DOHH2 (cell line): ENCODE results near the gene ENDOU.

Source experiments
- H3F3A ChIP-seq: fragments of 200-600 bp; sonication (generic), shearing (Covaris generic); 2 replicates; pipeline ENCODE4 v1.6.0; 2016; ENCODE audit warnings: antibody characterized with exemption, mild to moderate bottlenecking; ENCODE audit not compliant: control insufficient read depth, insufficient read depth
- H3K27ac ChIP-seq: fragments of 200-600 bp; sonication (generic); 2 replicates; pipeline ENCODE4 v1.5.1; 2014; ENCODE audit warnings: low read depth, mild to moderate bottlenecking, low read length, moderate library complexity
- H3K27me3 ChIP-seq: fragments of 200-600 bp; sonication (generic); 2 replicates; pipeline ENCODE4 v1.6.1; 2014; ENCODE audit warnings: mild to moderate bottlenecking, low read length, mixed read lengths; ENCODE audit not compliant: control insufficient read depth
- H3K36me3 ChIP-seq: fragments of 200-600 bp; sonication (generic); 2 replicates; pipeline ENCODE4 v1.6.1; 2014; ENCODE audit warnings: mild to moderate bottlenecking, low read length, moderate library complexity, mixed read lengths; ENCODE audit not compliant: control insufficient read depth
- H3K4me1 ChIP-seq: fragments of 200-600 bp; sonication (generic); 2 replicates; pipeline ENCODE4 v1.6.1; 2014; ENCODE audit warnings: mild to moderate bottlenecking, low read length, mixed read lengths; ENCODE audit not compliant: control insufficient read depth
- H3K4me2 ChIP-seq: fragments of 200-600 bp; sonication (generic); 2 replicates; pipeline ENCODE4 v1.6.0; 2014; ENCODE audit warnings: mild to moderate bottlenecking, low read length, moderate library complexity
- H3K4me3 ChIP-seq: fragments of 200-600 bp; sonication (generic); 2 replicates; pipeline ENCODE4 v1.5.1; 2014; ENCODE audit warnings: mild to moderate bottlenecking, low read length, mixed read lengths
- H3K79me2 ChIP-seq: fragments of 200-600 bp; sonication (generic); 2 replicates; pipeline ENCODE4 v1.6.1; 2014; ENCODE audit warnings: mild to moderate bottlenecking, low read length, mixed read lengths; ENCODE audit not compliant: control insufficient read depth
- H3K9me2 ChIP-seq: fragments of 200-600 bp; sonication (generic); replicated peaks from 2 replicates; pipeline ENCODE4 v1.6.1; 2014; ENCODE audit warnings: mild to moderate bottlenecking, low read length, mixed read lengths; ENCODE audit not compliant: control insufficient read depth
- H3K9me3 ChIP-seq: fragments of 200-600 bp; sonication (generic); 2 replicates; pipeline ENCODE4 v1.6.1; 2014; ENCODE audit warnings: antibody characterized with exemption, low read length, mixed read lengths; ENCODE audit not compliant: control insufficient read depth, insufficient read depth
- H4K20me1 ChIP-seq: fragments of 200-600 bp; sonication (generic); 2 replicates; pipeline ENCODE4 v1.6.0; 2014; ENCODE audit warnings: low read depth, mild to moderate bottlenecking, antibody characterized with exemption, low read length, moderate library complexity; ENCODE audit not compliant: control insufficient read depth, insufficient read depth
- EZH2phosphoT487 ChIP-seq: fragments of 200-600 bp; sonication (generic); IDR thresholded peaks from 2 replicates; pipeline ENCODE4 v1.6.1; 2017; ENCODE audit warnings: borderline replicate concordance, mild to moderate bottlenecking, antibody characterized with exemption, low read length, moderate library complexity, mixed read lengths
- TF ChIP-seq, protein P1 (sequence below): fragments of 200-600 bp; sonication (generic); IDR thresholded peaks from one replicate; pipeline ENCODE4 v1.5.1; 2014; ENCODE audit warnings: antibody characterized with exemption, mild to moderate bottlenecking, low read depth, low read length; ENCODE audit not compliant: poor library complexity, severe bottlenecking

The ENDOU gene

DNA sequence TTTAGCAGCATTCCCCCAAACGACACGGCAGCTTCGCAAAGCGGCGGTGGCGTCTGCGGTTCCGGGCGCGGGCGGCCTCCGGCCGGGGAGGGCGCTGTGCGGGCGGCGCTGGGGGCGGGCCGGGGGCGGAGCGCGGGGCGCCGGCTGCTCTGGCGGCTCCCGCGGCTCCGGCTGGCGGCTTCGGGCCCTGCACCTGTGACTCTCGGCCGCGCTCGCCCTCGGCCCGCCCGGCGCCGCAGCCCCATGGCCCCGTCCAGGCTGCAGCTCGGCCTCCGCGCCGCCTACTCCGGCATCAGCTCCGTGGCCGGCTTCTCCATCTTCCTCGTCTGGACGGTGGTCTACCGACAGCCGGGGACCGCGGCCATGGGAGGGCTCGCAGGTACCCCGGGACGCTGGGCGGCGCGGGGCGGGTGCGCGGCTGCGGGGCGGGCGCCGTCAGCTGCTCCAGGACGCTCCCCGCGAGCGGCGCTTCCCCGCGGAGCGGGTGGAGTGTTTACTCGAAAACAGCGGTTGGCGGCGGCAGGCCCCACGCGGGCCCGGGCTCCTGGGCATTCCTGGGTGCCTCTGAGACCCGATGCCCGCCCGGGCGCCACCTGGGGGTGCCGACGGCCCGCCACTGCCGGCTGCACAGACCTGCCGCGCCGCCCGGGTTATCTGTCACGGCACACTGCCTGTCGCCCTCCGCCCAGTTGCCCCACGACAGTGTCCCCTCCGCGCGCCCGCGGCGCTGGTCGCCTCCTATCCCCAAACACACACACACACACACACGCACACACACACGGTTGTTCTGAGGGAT, 48.0 kb upstream of the ENDOU start, which contains the start of gene SLC48A1:
Gene SLC48A1 (plus strand): TSS at position 177 of the 796 bp plus-strand sequence. CDS start 67 bp downstream, at position 244.
- peak within 1 kb of the TSS; percentile 96 for H3K4me2 ChIP-seq
- H3F3A ChIP-seq = no peaks in the 10 kb centered on the region
- TF ChIP-seq, protein P1, sequence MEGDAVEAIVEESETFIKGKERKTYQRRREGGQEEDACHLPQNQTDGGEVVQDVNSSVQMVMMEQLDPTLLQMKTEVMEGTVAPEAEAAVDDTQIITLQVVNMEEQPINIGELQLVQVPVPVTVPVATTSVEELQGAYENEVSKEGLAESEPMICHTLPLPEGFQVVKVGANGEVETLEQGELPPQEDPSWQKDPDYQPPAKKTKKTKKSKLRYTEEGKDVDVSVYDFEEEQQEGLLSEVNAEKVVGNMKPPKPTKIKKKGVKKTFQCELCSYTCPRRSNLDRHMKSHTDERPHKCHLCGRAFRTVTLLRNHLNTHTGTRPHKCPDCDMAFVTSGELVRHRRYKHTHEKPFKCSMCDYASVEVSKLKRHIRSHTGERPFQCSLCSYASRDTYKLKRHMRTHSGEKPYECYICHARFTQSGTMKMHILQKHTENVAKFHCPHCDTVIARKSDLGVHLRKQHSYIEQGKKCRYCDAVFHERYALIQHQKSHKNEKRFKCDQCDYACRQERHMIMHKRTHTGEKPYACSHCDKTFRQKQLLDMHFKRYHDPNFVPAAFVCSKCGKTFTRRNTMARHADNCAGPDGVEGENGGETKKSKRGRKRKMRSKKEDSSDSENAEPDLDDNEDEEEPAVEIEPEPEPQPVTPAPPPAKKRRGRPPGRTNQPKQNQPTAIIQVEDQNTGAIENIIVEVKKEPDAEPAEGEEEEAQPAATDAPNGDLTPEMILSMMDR = peak; percentile 24
- no peak for TF ChIP-seq EZH2phosphoT487
- no peaks in the 10 kb centered on the region for H3K9me3 ChIP-seq
- peaks cover 24% of the 10 kb centered on the region for H3K27me3 ChIP-seq
- H3K4me1 ChIP-seq = peaks cover 32% of the 10 kb centered on the region
- no peaks in the 10 kb centered on the region for H3K36me3 ChIP-seq
- no peaks in the 10 kb centered on the region for H4K20me1 ChIP-seq
- H3K9me2 ChIP-seq = no peaks in the 10 kb centered on the region
- H3K27ac ChIP-seq = no peak within 1 kb of the TSS
- H3K4me3 ChIP-seq = peak within 1 kb of the TSS; percentile 92
- H3K79me2 ChIP-seq = peaks cover 6% of the 10 kb centered on the region

- H3K9me3 ChIP-seq = no peaks in the 10 kb centered on the region
- peak overlapping the region; percentile 96 for H3K4me2 ChIP-seq
- TF ChIP-seq EZH2phosphoT487 = no peak
- TF ChIP-seq, protein P1 = no peak
- H3K36me3 ChIP-seq = no peaks in the 10 kb centered on the region
- H4K20me1 ChIP-seq = no peaks in the 10 kb centered on the region
- H3K27ac ChIP-seq = no peak overlapping the region
- H3K4me3 ChIP-seq = peak overlapping the region; percentile 92
- H3K79me2 ChIP-seq = peaks cover 6% of the 10 kb centered on the region
- peaks cover 28% of the 10 kb centered on the region for H3K4me1 ChIP-seq
- peaks cover 26% of the 10 kb centered on the region for H3K27me3 ChIP-seq
- H3K9me2 ChIP-seq = no peaks in the 10 kb centered on the region
- no peaks in the 10 kb centered on the region for H3F3A ChIP-seq
These were observed 47.4 kb upstream of the ENDOU start for GRCh38 chr12:47772738-47773061.

- Histone ChIP-seq H3K4me2 (peak overlapping the region; percentile 96), H3K4me3 (no peak overlapping the region), H3K9me2 (no peaks in the 10 kb centered on the region), H3K27me3 (peaks cover 26% of the 10 kb centered on the region), H3K79me2 (peaks cover 6% of the 10 kb centered on the region), H3K4me1 (peaks cover 23% of the 10 kb centered on the region), H3K36me3 (no peaks in the 10 kb centered on the region), H4K20me1 (no peaks in the 10 kb centered on the region), H3K9me3 (no peaks in the 10 kb centered on the region), H3F3A (no peaks in the 10 kb centered on the region), H3K27ac (no peak overlapping the region)
- TF ChIP-seq, protein P1 = no peak
- TF ChIP-seq EZH2phosphoT487 = no peak
These were observed 46.9 kb upstream of the ENDOU start for GRCh38 chr12:47772094-47772660.
